Immature natural killer cell (primary cell): ENCODE measurements around the gene TMEM115. TPM values are rescaled to one million over a fixed set of nuclear protein-coding genes. Genes with fewer than 3 reads are reported as not detected.

Experiments
- DNase-seq, 3 donors: peaks; one replicate each; pipeline ENCODE4 v3.0.0; 2022; ENCODE audit warnings: mixed read lengths in 1 of 3
- H3K27ac Mint-ChIP-seq, 6 donors: one replicate each; pipeline ENCODE4 v1.8.0; 2020; ENCODE audit warnings: mixed read lengths in 6 of 6, mild to moderate bottlenecking in 5 of 6, inconsistent platforms in 4 of 6, moderate library complexity in 3 of 6
- H3K27me3 Mint-ChIP-seq, 3 donors: one replicate each; pipeline ENCODE4 v1.8.0; 2020 to 2021; ENCODE audit warnings: low read depth in 3 of 3, mild to moderate bottlenecking in 3 of 3, mixed read lengths in 3 of 3, moderate library complexity in 3 of 3, inconsistent platforms in 1 of 3
- H3K36me3 Mint-ChIP-seq, 3 donors: one replicate each; pipeline ENCODE4 v1.8.0; 2020; ENCODE audit warnings: mixed read lengths in 3 of 3, inconsistent platforms in 2 of 3, mild to moderate bottlenecking in 2 of 3
- H3K4me1 Mint-ChIP-seq, 2 donors: one replicate each; pipeline ENCODE4 v1.8.0; 2020; ENCODE audit warnings: inconsistent platforms in 2 of 2, mild to moderate bottlenecking in 2 of 2, mixed read lengths in 2 of 2, moderate library complexity in 1 of 2
- H3K4me3 Mint-ChIP-seq, 5 donors: one replicate each; pipeline ENCODE4 v1.8.0; 2020; ENCODE audit warnings: mild to moderate bottlenecking in 5 of 5, mixed read lengths in 5 of 5, inconsistent platforms in 3 of 5, moderate library complexity in 3 of 5
- H3K9me3 Mint-ChIP-seq, 6 donors: one replicate each; pipeline ENCODE4 v1.8.0; 2020; ENCODE audit warnings: mild to moderate bottlenecking in 6 of 6, mixed read lengths in 6 of 6, inconsistent platforms in 4 of 6, moderate library complexity in 3 of 6
- polyA plus RNA-seq, 3 donors: library from polyadenylated mRNA; unstranded; fragments of 300-500 nt; fragmentation: Illumina TruSeq; gene quantifications; one replicate each; pipeline ENCODE4 v1.2.3, GENCODE V29; 2021

Gene TMEM115
- polyA plus RNA-seq, 3 donors from 2014 or later = 27.9 to 48.6 (median 36.6) TPM

- H3K4me1 Mint-ChIP-seq = peaks cover 19 to 20% of the 10 kb centered on the region in 2 donors
- H3K36me3 Mint-ChIP-seq = no peaks in the 10 kb centered on the region
- no peaks in the 10 kb centered on the region for H3K9me3 Mint-ChIP-seq
- H3K4me3 Mint-ChIP-seq = no peak overlapping the region
- no peak overlapping the region for H3K27ac Mint-ChIP-seq
- no peak for DNase-seq
- no peaks in the 10 kb centered on the region for H3K27me3 Mint-ChIP-seq
These were observed 28.8 kb upstream of the TMEM115 start for GRCh38 chr3:50388016-50388719.

- no peaks in the 10 kb centered on the region for H3K9me3 Mint-ChIP-seq
- H3K27ac Mint-ChIP-seq = no peak overlapping the region
- DNase-seq = no peak
- peaks cover 0 to 2% of the 10 kb centered on the region in 2 donors for H3K4me1 Mint-ChIP-seq
- no peaks in the 10 kb centered on the region for H3K36me3 Mint-ChIP-seq
- peaks cover 0 to 4% (median 0%) of the 10 kb centered on the region in 3 donors for H3K27me3 Mint-ChIP-seq
- H3K4me3 Mint-ChIP-seq = no peak overlapping the region
These were observed 26.4 kb upstream of the TMEM115 start for GRCh38 chr3:50385754-50386153.

GRCh38 chr3:50383750-50384149 is 24.4 kb upstream of the TMEM115 start:
- H3K27ac Mint-ChIP-seq = peak overlapping the region in 1 of 6 donors; percentile 37
- H3K9me3 Mint-ChIP-seq = no peaks in the 10 kb centered on the region
- no peaks in the 10 kb centered on the region for H3K36me3 Mint-ChIP-seq

GRCh38 chr3:50382722-50383121 is 23.4 kb upstream of the TMEM115 start:
- H3K9me3 Mint-ChIP-seq = no peaks in the 10 kb centered on the region
- no peaks in the 10 kb centered on the region for H3K4me1 Mint-ChIP-seq

More at GRCh38 chr3:50383750-50384149, 24.4 kb upstream of the TMEM115 start:
- Mint-ChIP-seq H3K4me3 (no peak overlapping the region), H3K4me1 (no peaks in the 10 kb centered on the region), H3K27me3 (peaks cover 0 to 5% (median 0%) of the 10 kb centered on the region in 3 donors)
- DNase-seq = no peak

GRCh38 chr3:50381383-50381782 is 22.1 kb upstream of the TMEM115 start:
- H3K4me3 Mint-ChIP-seq = no peak overlapping the region
- DNase-seq = no peak
- no peaks in the 10 kb centered on the region for H3K9me3 Mint-ChIP-seq
- H3K4me1 Mint-ChIP-seq = no peaks in the 10 kb centered on the region
- peak overlapping the region in 1 of 6 donors; percentile 74 for H3K27ac Mint-ChIP-seq
- peaks cover 0 to 5% (median 0%) of the 10 kb centered on the region in 3 donors for H3K27me3 Mint-ChIP-seq
- peaks cover 0 to 4% (median 3%) of the 10 kb centered on the region in 3 donors for H3K36me3 Mint-ChIP-seq

More at GRCh38 chr3:50382722-50383121, 23.4 kb upstream of the TMEM115 start:
- DNase-seq = no peak
- Mint-ChIP-seq H3K27me3 (peaks cover 0 to 5% (median 0%) of the 10 kb centered on the region in 3 donors), H3K36me3 (peaks cover 0 to 4% (median 0%) of the 10 kb centered on the region in 3 donors), H3K27ac (no peak overlapping the region), H3K4me3 (no peak overlapping the region)

- no peaks in the 10 kb centered on the region for H3K9me3 Mint-ChIP-seq
- no peak overlapping the region for H3K4me3 Mint-ChIP-seq
- peaks cover 0 to 4% (median 3%) of the 10 kb centered on the region in 3 donors for H3K36me3 Mint-ChIP-seq
- peaks cover 0 to 8% (median 0%) of the 10 kb centered on the region in 3 donors for H3K27me3 Mint-ChIP-seq
- no peaks in the 10 kb centered on the region for H3K4me1 Mint-ChIP-seq
- DNase-seq = no peak
- H3K27ac Mint-ChIP-seq = no peak overlapping the region
These were observed 21.2 kb upstream of the TMEM115 start for GRCh38 chr3:50380405-50381085.

- no peak overlapping the region for H3K4me3 Mint-ChIP-seq
- peaks cover 0 to 4% (median 3%) of the 10 kb centered on the region in 3 donors for H3K36me3 Mint-ChIP-seq
- no peak overlapping the region for H3K27ac Mint-ChIP-seq
- no peak for DNase-seq
- no peaks in the 10 kb centered on the region for H3K4me1 Mint-ChIP-seq
- no peaks in the 10 kb centered on the region for H3K9me3 Mint-ChIP-seq
- H3K27me3 Mint-ChIP-seq = peaks cover 0 to 8% (median 0%) of the 10 kb centered on the region in 3 donors
These were observed 19.4 kb upstream of the TMEM115 start for GRCh38 chr3:50378757-50379156.

- Mint-ChIP-seq H3K27ac (no peak overlapping the region), H3K4me1 (no peaks in the 10 kb centered on the region), H3K36me3 (peaks cover 0 to 4% (median 3%) of the 10 kb centered on the region in 3 donors), H3K4me3 (no peak overlapping the region), H3K27me3 (peaks cover 0 to 8% (median 0%) of the 10 kb centered on the region in 3 donors), H3K9me3 (no peaks in the 10 kb centered on the region)
- no peak for DNase-seq
These were observed 18.7 kb upstream of the TMEM115 start for GRCh38 chr3:50378024-50378423.

- Mint-ChIP-seq H3K9me3 (no peaks in the 10 kb centered on the region), H3K4me3 (no peak overlapping the region), H3K4me1 (no peaks in the 10 kb centered on the region), H3K36me3 (peaks cover 0 to 4% (median 3%) of the 10 kb centered on the region in 3 donors), H3K27me3 (peaks cover 0 to 5% (median 0%) of the 10 kb centered on the region in 3 donors), H3K27ac (no peak overlapping the region)
- DNase-seq = no peak
These were observed 16.1 kb upstream of the TMEM115 start for GRCh38 chr3:50375258-50375931.

- H3K27ac Mint-ChIP-seq = peak overlapping the region in 1 of 6 donors; percentile 45
- no peak for DNase-seq
- H3K4me1 Mint-ChIP-seq = no peaks in the 10 kb centered on the region
- H3K36me3 Mint-ChIP-seq = peaks cover 0 to 4% (median 3%) of the 10 kb centered on the region in 3 donors
- peaks cover 0 to 4% (median 0%) of the 10 kb centered on the region in 3 donors for H3K27me3 Mint-ChIP-seq
- H3K9me3 Mint-ChIP-seq = no peaks in the 10 kb centered on the region
- H3K4me3 Mint-ChIP-seq = no peak overlapping the region
These were observed 15.3 kb upstream of the TMEM115 start for GRCh38 chr3:50374363-50375257.

GRCh38 chr3:50373146-50374051 is 14.1 kb upstream of the TMEM115 start:
- Mint-ChIP-seq H3K4me1 (no peaks in the 10 kb centered on the region), H3K36me3 (peaks cover 0 to 3% (median 2%) of the 10 kb centered on the region in 3 donors), H3K4me3 (no peak overlapping the region), H3K27me3 (peaks cover 0 to 4% (median 0%) of the 10 kb centered on the region in 3 donors), H3K9me3 (no peaks in the 10 kb centered on the region), H3K27ac (no peak overlapping the region)
- DNase-seq = no peak

- H3K9me3 Mint-ChIP-seq = no peaks in the 10 kb centered on the region
- H3K36me3 Mint-ChIP-seq = peaks cover 0 to 3% (median 0%) of the 10 kb centered on the region in 3 donors
- H3K27me3 Mint-ChIP-seq = peaks cover 0 to 4% (median 0%) of the 10 kb centered on the region in 3 donors
- H3K27ac Mint-ChIP-seq = no peak overlapping the region
- no peaks in the 10 kb centered on the region for H3K4me1 Mint-ChIP-seq
- H3K4me3 Mint-ChIP-seq = no peak overlapping the region
- DNase-seq = no peak
These were observed 13.0 kb upstream of the TMEM115 start for GRCh38 chr3:50372349-50372748.
